Fibroblast of gingiva (primary cell): ENCODE results near the gene SLC39A9.
A peak's percentile ranks its signal among the peaks of the same experiment; 100 is the strongest.
"Not testable (repeated sequence)": the region's sequence is repeated elsewhere in the genome, so short reads cannot be mapped to it uniquely, and the experiment has no call there.

ENCODE experiments used
- DNase-seq: peaks from one replicate; pipeline ENCODE4 v3.0.0-alpha.2; 2011; ENCODE audit warnings: low read depth

Gene SLC39A9

DNA sequence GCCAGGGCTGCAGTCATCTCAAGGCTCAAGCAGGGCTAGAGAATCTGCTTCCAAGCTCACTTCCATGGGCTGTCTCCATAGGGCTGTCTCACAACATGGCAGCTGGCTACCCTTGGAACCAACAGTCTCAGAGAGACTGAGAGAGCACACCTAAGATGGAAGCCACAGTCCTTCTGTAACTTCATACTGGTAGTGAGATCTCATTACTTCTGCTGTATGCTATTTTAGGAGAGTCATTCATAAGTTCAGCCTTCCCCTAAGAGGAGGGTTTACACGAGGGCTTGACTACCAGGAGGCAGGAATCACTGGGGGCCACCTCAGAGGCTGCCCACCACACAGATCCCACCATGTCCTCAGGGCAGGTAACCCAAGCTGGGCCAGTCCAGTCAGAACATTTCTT lies 30.1 kb upstream of the SLC39A9 start:
- no peak for DNase-seq

DNA sequence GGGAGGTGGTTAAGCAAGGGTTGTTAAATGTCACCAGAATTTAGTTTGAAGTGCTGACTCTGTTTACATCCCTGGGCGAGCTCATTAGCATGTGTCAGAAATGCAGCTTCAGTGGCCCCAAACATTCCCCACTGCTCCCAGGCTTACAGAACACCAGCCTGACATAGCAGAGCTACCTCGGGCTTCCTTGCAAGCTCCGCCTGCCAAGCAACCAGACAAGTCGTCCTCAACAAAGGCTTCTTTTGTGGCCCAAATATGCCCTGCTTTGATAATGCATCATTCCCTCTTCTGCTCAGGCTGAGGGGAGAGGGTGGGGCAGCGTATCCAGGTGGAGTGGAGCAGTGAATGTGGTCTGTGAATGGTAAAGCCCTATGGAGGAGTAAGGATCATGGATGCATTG lies 28.4 kb upstream of the SLC39A9 start:
- DNase-seq = no peak

DNA sequence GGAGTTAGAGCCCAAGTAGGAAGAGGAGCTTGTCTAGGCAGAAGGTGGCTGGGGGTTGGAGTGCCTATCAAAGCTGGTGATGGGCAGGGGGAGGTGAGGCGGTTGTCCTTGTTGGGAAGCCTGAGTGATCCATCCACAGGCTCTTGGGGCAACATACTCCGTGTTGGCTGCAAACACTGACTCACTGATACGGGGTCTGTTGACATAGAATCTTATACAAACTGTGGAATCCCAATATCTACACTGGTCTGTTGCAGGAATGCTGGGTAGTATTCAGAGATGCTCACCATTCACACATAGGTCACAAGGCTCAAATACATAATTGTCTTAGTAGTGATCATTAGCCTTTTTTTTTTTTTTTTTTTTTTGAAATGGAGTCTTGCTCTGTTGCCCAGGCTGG lies 26.3 kb upstream of the SLC39A9 start:
- no peak for DNase-seq

DNA sequence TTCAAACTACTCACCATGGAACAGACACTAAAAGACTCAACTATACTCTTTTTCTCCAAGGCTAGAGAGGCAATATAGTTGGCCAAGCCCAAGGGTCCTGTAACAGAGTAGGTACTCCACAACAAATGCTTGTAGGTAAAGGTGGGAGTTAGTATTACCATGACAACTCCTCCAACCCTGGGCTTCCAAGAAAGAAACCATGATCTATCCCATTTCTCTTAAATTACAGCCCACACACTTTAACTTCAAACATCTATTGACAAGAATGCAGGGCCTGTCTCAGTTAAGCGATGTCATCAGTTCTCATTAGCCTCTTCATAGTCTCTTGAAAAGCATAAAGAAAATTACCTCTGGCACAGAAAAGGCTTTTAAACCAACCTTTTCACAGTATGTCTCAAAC lies 25.4 kb upstream of the SLC39A9 start:
- DNase-seq = no peak

DNA sequence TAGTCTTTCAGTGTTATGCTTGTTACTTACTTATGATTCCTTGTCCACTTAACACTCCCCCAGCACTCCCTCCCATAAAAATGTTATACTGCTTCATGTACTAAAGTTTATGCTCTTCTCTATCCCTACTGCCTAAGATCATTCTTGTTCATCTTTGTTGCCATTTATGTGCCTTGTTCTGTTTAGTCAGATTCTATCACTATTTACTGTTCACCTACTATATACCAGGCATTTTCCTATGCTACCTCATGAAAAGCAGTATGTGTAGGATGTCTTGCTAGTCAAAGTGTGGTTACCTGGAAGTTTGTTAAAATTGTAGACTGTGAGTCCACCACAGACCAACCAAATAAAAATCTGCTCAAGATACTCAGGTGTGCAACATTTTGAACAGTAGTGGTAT lies 24.3 kb upstream of the SLC39A9 start:
- no peak for DNase-seq

DNA sequence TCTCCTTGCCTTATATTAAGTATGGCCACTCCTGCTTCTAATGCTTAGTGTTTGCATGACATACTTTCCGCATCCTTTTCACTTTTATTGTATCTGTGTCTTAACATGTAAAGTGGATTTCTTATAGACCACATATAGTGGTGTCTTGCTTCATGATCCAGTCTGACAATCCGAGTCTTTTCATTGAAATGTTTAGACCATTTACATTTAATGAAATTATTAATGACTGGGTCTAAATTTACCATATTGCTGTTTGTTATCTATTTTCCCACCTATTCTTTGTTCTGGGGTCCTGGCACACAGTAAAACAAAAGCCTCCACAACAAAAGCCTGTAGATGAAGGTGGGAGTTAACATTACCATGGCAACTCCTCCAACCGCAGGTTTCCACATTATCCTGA lies 23.3 kb upstream of the SLC39A9 start:
- DNase-seq = no peak

DNA sequence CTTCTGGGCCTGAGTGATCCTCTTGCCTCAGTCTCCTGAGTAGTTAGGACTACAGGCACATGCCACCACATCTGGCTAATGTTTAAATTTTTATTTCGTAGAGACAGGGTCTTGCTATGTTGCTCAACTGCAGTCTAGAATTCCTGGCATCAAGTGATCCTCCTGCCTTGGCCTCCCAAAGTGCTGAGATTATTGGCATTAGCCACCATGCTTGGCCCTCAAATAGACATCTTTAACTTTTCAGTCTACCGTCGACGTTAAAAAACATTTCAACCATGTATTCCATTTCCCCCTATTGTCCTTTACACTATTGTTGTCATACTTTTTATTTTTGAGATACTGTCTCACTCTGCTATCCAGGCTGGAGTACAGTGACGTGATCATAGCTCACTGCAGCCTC lies 22.8 kb upstream of the SLC39A9 start:
- no peak for DNase-seq

DNA sequence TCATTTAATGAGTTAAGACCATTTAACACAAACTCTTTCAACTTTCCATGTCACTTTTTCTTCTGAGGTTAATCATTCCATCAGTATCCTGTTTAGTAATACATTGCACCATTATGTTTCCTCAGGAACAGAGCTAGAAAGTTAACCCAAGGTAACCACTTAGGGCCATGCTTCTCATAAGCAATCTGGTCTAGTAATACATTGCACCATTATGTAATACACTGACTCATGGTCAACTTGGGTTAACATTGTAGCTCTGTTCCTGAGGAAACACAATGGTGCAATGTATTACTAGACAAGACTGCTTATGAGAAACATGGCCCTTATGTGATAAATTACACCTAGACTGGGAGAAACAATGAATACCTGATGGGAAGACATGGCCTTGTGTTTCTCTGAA lies 22.1 kb upstream of the SLC39A9 start:
- peak; percentile 62 for DNase-seq

DNA sequence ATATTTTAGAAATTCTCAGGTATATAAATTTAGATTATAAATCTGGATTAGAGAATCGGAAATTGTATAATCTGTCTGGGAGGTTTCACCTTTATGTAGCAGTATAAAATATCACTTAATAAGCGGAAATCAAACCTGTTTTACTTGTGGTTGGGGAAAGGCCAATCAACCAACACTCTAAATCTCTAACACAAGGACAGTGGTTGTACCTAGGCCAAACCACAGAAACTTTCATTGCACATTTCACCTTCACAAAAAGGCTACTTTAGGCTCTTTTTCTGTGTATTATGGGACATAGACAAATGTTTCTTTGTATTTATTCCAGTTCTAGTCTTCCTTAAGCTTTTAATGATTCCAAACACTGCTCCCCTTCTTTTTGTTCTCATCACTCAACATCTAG lies 20.2 kb upstream of the SLC39A9 start:
- no peak for DNase-seq

DNA sequence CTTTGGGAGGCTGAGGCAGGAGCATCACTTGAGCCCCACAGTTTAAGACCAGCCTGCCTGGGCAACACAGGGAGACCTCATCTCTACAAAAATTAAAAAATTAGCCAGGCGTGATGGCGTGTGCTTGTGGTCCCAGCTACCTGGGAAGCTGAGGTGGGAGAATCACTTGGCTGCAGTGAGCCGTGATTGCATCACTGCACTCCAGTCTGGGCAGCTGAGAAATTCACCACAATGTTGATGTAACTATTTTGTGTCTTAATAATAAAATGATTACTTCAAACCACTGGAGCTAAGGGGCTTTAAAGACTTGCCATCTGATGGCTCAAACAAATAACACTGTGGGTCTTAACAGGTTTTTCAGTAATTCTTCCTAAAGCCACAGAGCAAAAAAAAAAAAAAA lies 11.2 kb upstream of the SLC39A9 start:
- DNase-seq = no peak

DNA sequence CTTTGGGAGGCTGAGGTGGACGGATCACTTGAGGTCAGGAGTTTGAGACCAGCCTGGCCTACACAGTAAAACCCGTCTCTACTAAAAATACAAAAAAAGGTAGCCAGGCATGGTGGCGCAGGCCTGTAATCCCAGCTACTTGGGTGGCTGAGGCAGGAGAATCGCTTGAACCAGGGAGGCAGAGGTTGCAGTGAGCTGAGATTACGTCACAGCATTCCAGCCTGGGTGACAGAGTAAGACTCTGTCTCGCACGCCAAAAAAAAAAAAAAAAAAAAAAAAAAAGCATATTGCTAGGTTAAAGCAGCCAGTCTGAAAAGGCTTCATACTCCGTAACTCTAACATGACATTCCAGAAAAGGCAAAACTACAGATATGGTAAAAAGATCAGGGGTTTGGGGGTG lies 7.1 kb upstream of the SLC39A9 start:
- DNase-seq = not testable (repeated sequence)

DNA sequence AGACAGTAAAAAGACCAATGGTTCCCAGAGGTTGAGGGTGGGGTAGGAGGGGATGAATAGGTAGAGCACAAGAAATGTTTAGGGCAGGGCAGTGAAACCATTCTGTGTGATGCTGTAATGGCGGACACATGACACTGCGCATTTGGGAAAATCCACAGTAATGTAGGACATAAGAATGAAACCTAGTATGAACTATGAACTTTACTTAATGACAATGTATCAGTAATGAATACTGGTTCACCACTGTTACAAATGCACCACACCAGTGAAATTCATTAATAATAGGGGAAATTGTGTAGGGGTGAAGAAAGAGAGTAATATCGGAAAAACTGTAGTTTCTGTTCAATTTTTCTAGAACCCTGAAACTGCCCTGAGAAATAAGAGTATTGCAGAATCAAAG lies 6.0 kb upstream of the SLC39A9 start:
- no peak for DNase-seq

DNA sequence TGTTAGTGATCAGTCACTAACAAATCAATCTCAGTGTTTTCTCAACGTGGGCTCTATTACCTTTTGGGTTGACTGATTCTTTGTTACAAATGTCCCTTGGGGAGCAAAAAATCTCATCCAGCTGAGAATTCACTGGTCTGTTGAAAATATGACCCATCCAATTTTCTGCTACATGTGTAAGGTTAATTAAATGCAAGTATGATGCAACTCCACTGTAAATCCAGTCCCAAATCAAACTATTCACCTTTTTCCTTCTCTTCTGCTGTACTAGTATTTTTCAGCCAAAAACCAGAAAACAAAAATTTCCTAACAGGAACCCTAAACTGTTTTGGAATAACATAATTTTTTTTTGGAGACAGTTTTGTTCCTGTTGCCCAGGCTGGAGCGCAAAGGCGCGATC lies 2.6 kb upstream of the SLC39A9 start:
- no peak for DNase-seq

DNA sequence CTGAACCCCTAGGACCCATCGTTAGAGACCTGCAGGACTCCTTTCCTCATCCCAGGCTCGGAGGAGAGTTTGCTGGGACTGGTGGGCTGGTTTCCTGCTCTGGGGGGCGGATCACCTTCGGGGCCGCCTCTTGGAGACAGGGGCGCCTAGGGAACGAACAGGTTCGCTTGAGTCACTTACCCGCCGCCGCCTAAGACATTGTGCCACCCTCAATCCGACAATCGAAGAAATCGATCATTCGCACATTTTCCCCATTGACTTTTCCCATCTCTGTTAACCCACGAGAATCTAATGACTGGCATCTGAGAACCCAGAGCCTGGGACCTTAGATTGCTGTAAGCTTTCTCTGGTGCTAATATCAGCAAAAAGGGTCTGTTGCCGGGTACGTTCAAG lies 322 bp downstream of the SLC39A9 start:
- DNase-seq = no peak

DNA sequence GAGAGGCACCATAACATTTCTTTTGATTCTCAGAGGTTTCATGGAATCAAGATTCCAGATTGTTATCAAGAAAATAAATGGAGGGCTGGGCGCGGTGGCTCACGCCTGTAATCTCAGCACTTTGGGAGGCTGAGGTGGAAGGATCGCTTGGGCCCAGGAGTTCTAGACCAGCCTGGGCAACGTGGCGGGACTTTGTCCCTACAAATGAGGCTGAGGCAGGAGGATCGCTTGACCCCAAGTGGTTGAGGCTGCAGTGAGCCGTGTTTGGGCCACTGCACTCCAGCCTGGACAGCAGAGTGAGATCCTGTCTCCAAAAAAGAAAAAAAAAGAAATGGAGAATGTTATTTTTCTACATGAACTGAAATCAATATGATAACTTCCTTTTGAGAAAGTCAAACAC lies 1.3 kb downstream of the SLC39A9 start:
- DNase-seq = no peak

DNA sequence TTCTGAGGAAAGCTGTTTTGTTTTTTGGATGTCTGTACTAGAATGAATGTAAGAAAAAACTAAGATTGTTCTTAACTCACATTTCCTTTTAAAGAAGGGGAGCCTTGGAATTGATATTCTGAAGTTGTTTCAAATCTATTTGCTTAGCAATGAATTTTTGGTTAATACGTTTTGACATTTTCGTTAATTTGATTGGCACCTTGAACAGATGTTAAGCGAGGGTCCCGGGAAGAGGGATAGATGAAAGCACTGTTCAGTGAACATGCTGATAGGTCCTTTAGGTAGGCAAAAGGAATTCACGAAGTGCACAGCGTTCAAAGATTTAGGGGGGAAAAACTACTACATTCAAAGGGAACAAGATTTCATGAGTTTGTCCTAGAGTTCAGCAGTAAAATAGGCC lies 1.7 kb downstream of the SLC39A9 start:
- no peak for DNase-seq

DNA sequence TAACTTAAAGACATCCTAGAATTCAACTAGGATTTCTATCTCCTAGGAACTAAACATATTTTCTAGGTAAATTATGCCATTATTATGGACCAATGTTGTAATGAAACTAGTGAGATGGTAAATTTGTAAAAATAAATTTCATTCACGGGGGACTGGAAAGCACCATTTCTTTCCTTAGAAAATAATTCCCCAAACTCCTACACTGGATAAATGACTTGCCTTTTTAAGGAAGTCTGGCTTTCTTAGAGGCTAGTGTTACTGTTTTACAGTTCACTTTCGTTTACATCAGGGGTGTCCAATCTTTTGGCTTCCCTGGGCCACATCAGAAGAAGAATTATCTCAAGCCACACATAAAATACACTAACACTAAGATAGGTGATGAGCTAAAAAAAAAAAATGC lies 3.3 kb downstream of the SLC39A9 start:
- no peak for DNase-seq

DNA sequence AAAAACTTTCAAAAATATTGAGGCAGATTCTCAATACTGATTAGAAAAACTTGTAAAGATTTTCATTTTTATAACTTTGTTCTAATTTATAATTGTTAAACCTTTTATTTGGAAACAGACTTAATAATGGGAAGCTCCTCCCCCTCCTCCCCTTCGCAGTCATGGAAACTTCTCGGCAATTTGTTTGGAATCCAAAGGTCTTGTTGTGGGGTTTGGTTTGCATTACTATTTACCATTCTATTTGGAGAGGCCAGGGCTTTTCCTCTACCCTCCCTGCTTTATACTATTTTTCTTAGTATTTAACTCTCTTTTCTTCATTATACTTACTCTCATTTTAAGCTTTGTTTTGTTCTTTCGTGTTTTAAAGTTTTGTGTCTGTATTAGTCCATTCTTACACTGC lies 6.0 kb downstream of the SLC39A9 start:
- DNase-seq = no peak

DNA sequence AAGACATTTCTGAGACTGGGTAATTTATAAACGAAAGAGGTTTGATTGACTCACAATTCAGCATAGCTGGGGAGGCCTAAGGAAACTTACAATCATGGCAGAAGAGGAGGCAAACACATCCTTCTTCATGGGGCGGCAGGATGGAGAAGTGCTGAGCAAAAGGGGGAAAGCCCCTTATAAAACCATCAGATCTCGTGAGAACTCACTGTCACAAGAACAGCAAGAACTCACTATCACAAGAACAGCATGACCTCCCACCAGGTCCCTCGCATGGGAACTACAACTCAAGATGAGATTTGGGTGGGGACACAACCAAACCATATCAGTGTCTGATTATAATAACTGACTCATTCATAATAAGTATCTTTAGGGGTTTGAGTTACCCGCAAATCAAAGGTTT lies 6.4 kb downstream of the SLC39A9 start:
- no peak for DNase-seq

DNA sequence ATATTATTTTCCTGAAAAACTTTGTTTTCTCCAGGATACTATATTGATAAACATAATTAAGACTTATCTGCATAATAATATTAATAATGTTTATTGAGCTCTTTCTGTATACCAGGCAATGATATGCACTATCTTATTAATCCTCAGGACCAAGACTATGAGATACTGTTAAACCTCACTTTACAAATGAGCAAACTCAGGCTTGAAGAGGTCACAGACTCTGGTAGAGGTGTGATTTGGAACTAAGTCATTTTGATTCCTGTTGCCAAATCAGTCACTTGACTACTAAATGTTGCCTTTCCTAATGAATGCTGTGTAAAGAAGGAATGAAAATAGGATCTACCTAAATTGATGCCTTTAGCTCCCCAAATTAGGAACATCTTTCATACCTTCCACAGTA lies 7.3 kb downstream of the SLC39A9 start:
- no peak for DNase-seq

DNA sequence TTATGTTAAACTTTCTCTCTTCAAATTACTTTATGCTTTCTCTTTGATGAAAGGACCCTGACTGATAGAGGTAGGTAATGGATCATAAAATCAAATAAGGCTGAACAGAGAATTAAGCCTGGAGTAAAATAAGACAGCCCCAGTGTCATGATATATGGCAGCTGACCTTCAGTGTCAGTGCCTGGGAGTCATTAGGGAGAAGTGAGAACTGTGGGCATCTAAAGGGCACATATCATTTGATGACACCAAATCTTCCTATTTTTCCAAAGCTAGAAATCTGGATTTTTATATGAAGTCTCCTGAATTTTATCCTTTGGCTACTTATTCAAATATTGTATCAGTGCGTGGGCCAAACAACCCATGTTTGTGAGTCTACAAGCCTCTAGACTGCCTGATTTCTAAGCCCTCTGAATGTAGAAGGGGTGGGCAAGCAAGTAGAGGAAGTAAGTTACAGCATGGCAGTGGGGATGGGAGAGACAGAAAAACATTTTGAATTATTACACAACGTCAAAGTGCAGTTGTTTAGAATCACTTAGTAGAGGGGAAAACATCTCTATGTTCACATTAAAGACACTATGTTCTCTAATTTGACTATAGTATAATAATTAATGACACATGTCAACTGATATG lies 10.0 kb downstream of the SLC39A9 start:
- DNase-seq = no peak

DNA sequence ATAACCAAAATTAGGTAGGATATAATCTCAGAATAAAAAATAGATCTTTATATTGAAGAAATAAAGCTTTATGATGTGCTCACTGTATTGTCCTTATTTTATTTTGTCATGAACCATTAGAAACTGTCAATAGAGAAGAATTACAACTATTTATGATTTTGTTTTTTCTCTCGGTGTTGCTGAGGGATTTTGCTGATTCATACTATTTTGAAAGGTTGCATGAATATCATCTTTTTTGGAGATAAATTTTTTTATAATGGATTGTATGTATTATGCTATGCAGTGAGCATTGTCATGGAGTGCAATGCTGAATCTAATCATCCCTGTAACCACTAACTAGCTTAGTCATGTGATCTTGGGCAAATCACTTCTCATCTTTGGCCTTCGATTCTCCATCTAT lies 15.0 kb downstream of the SLC39A9 start:
- DNase-seq = no peak

DNA sequence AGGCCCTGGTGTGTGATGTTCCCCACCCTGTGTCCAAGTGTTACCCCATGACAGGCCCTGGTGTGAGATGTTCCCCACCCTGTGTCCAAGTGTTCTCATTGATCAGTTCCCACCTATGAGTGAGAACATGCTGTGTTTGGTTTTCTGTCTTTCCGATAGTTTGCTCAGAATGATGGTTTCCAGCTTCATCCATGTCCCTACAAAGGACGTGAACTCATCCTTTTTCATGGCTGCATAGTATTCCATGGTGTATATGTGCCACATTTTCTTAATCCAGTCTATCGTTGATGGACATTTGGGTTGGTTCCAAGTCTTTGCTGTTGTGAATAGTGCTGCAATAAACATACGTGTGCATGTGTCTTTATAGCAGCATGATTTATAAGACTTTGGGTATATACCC lies 17.6 kb downstream of the SLC39A9 start:
- DNase-seq = not testable (repeated sequence)

DNA sequence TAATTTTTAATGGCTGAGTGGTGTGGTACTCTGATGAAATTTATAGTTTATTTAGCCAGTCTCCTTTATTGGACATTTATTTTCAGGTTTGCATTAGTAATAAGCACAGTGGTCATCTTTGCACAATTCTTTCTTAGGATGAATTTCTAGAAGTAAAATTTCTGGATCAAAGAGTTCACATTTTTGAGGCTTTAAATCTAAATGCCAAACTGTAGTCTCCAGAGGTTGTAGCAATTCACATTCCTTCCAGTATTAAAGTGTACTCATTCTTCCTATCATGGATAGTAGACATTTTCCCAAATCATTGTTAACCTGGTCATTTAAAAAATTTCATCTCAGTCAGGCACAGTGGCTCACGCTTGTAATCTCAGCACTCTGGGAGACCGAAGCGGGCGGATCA lies 24.8 kb downstream of the SLC39A9 start:
- peak; percentile 48 for DNase-seq
